WERI-Rb-1 (cell line): ENCODE measurements around the gene TAF8.

Experiments
- DNase-seq: peaks from one replicate; pipeline ENCODE4 v3.0.0-alpha.2; 2020
- H3K27ac ChIP-seq: fragments of 250-450 bp; sonication (Bioruptor Pico); 2 replicates; pipeline ENCODE4 v1.5.1; 2020; ENCODE audit warnings: mild to moderate bottlenecking, moderate library complexity
- H3K27me3 ChIP-seq: fragments of 250-450 bp; sonication (Bioruptor Pico); 2 replicates; pipeline ENCODE4 v1.5.1; 2021; ENCODE audit warnings: mild to moderate bottlenecking, low read depth, moderate library complexity; ENCODE audit not compliant: insufficient read depth, severe bottlenecking
- H3K36me3 ChIP-seq: fragments of 250-450 bp; sonication (Bioruptor Pico); 2 replicates; pipeline ENCODE4 v1.5.1; 2020; ENCODE audit warnings: mild to moderate bottlenecking, moderate library complexity
- H3K4me3 ChIP-seq: 2 replicates; pipeline ENCODE4 v1.5.1; 2011; ENCODE audit warnings: low read depth, mild to moderate bottlenecking, control low read depth, low read length
- H3K9me3 ChIP-seq: fragments of 250-450 bp; sonication (Bioruptor Pico); 2 replicates; pipeline ENCODE4 v1.5.1; 2021; ENCODE audit warnings: mild to moderate bottlenecking, moderate library complexity; ENCODE audit not compliant: severe bottlenecking
- TF ChIP-seq, protein P1 (sequence below): IDR thresholded peaks from 2 replicates; pipeline ENCODE4 v1.5.1; 2011; ENCODE audit warnings: low read depth, mild to moderate bottlenecking, control low read depth, inconsistent platforms, low read length

TAF8 gene

DNA sequence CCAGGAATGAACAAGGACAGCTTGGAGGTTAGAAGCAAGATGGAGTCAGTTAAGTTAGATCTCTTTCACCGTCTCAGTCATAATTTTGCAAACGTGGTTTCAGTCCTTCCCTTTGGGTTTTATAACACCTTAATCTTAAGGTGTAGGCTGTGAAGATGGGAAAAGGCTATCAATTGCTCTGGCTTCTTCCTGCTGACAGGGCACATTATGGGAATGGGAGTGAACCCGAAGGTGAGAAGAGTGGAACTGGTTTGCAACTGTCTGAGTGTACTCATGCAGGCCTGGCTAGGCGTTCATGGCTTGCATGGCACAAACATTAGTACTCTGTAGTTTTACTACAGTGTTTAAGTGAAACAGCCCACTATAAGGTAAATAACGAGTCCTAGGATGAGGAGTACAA lies 9.4 kb downstream of the TAF8 start:
- Histone ChIP-seq H3K36me3 (peaks cover 90% of the 10 kb centered on the region), H3K27ac (no peak overlapping the region), H3K4me3 (no peak overlapping the region), H3K9me3 (no peaks in the 10 kb centered on the region), H3K27me3 (no peaks in the 10 kb centered on the region)
- DNase-seq = no peak
- TF ChIP-seq, protein P1, sequence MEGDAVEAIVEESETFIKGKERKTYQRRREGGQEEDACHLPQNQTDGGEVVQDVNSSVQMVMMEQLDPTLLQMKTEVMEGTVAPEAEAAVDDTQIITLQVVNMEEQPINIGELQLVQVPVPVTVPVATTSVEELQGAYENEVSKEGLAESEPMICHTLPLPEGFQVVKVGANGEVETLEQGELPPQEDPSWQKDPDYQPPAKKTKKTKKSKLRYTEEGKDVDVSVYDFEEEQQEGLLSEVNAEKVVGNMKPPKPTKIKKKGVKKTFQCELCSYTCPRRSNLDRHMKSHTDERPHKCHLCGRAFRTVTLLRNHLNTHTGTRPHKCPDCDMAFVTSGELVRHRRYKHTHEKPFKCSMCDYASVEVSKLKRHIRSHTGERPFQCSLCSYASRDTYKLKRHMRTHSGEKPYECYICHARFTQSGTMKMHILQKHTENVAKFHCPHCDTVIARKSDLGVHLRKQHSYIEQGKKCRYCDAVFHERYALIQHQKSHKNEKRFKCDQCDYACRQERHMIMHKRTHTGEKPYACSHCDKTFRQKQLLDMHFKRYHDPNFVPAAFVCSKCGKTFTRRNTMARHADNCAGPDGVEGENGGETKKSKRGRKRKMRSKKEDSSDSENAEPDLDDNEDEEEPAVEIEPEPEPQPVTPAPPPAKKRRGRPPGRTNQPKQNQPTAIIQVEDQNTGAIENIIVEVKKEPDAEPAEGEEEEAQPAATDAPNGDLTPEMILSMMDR = no peak

DNA sequence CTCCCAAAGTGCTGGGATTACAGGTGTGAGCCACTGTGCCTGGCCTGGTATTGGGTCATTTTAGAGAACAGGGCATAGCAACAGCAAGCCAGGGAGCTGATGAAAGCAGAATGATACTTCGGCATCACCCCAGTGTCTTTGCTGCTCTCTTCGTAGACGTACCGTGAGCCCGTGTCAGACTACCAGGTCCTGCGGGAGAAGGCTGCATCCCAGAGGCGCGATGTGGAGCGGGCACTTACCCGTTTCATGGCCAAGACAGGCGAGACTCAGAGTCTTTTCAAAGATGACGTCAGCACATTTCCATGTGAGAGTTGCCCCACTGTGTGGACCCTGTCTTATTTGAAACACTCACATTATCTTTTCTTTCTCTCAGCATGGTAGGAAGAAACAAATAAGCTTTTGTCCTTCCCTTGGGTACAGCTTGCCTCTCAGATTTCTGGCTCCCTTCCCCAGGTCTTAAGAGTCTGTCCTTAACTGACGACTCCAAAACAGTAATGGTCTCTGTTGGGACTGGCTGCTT lies 15.9 kb downstream of the TAF8 start:
- Histone ChIP-seq H3K4me3 (no peak overlapping the region), H3K27me3 (no peaks in the 10 kb centered on the region), H3K36me3 (peaks cover 89% of the 10 kb centered on the region), H3K27ac (no peak overlapping the region), H3K9me3 (no peaks in the 10 kb centered on the region)
- DNase-seq = no peak
- TF ChIP-seq, protein P1 = no peak

DNA sequence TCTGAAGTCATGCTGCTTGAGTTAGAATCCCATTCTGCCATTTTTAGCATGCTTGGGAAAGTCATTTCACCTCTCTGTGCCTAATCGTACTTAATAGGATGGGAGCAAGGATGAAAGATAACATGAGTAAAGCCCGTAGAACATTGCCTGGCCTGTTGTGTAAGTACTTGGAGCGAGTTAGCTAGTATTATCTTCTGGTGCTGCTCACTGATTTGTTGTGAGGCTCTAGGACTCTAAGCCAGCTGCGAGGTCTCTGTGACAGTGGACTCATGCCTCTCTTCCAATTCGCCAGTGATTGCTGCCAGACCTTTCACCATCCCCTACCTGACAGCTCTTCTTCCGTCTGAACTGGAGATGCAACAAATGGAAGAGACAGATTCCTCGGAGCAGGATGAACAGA lies 17.8 kb downstream of the TAF8 start:
- DNase-seq = no peak
- Histone ChIP-seq H3K4me3 (no peak overlapping the region), H3K36me3 (peaks cover 90% of the 10 kb centered on the region), H3K27me3 (no peaks in the 10 kb centered on the region), H3K9me3 (no peaks in the 10 kb centered on the region), H3K27ac (no peak overlapping the region)
- TF ChIP-seq, protein P1 = no peak

DNA sequence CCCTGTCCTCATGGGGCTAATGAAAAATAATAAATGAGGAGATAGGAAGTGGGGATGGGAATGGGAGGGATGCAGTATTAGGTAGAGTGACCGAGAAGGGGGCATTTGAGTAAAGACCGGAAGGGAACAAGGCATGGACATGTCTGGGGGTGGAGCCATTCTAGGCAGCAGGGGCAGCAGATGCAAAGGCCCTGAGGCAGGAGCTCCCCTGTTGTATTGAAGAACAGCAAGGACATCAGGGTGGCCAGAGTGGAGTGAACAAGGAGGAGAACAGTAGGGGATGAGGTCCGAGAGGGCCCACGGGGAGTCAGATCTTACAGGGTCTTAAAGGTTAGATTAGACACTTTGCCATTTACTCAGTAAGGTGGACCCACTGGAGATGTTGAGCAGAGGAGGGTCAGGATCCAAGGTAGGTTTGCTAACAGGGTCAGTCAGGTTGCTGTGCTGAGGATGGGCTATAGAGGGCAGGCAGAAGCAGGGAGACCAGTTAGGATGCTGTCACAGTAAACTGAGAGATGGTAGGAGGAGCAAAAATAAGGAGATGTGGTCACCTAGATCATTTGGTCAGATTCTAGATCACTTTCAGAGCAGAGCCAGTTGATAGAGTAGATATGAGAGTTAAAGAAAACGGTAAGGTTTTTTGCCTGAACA lies 18.7 kb downstream of the TAF8 start:
- no peak for DNase-seq
- peaks cover 90% of the 10 kb centered on the region for H3K36me3 ChIP-seq
- no peaks in the 10 kb centered on the region for H3K27me3 ChIP-seq
- TF ChIP-seq, protein P1 = peak; percentile 30; the same call in 1 of the 2 replicates
- H3K27ac ChIP-seq = no peak overlapping the region
- H3K4me3 ChIP-seq = no peak overlapping the region
- H3K9me3 ChIP-seq = no peaks in the 10 kb centered on the region

DNA sequence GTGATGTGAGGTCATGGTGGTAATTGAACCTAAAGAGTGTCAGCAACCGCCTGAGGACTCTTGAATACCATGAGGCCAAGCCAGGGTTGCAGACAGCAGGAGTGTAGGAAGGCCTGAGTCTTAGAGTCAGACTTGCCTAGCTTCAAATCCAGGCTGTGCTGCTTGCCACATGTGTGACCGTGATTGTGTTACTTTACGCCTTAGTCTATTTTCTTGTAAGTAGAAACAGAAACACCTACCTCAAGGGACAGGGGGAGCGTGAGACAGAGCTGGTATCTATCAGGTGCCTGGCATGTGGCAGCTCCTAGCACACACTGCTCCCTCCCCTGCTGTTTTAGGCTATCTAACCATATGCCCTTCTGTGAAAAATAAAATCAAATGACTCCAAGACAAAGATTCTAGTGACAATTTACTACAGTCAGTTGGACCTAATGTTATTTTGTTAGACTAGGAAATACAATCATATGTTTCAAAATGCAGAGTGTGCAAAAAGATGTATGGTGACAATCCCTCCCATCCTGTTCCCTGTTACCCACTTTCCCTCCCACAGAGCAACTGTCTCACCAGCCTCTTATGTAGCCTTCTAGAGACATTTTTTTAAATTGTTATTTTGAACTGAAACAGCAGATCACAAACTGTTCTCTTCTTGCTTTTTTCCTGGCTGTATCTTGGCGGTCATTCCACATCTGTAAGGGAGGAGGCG lies 21.7 kb downstream of the TAF8 start:
- H3K27ac ChIP-seq = no peak overlapping the region
- H3K36me3 ChIP-seq = peaks cover 85% of the 10 kb centered on the region

More for the DNA sequence above, 21.7 kb downstream of the TAF8 start:
- Histone ChIP-seq H3K4me3 (no peak overlapping the region), H3K9me3 (no peaks in the 10 kb centered on the region), H3K27me3 (no peaks in the 10 kb centered on the region)
- TF ChIP-seq, protein P1 = no peak
- DNase-seq = no peak
